Measurements from ENCODE around the gene TSHR. TPM values are rescaled to one million over a fixed set of nuclear protein-coding genes. Genes with fewer than 3 reads are reported as not detected.

The TSHR gene
- total and polyA plus RNA-seq, 2 experiments from 2014 or later, result 0.83 TPM; not detected in 1

- Histone ChIP-seq H3K9me2 (replicated peaks; ENCODE audit: insufficient read depth) (no peaks in the 10 kb centered on the region), H3K79me2 (no peaks in the 10 kb centered on the region), H3K4me3 (no peak overlapping the region), H3K9me3 (ENCODE audit: low read depth) (no peaks in the 10 kb centered on the region), H2AFZ (no peak overlapping the region), H3K36me3 (replicated peaks; ENCODE audit: insufficient read depth, low read depth) (no peaks in the 10 kb centered on the region), H3K27me3 (peaks cover 24% of the 10 kb centered on the region), H3K4me2 (peak overlapping the region; percentile 56), H4K20me1 (ENCODE audit: insufficient read depth, poor library complexity, severe bottlenecking) (no peaks in the 10 kb centered on the region), H3K4me1 (ENCODE audit: insufficient read depth) (no peaks in the 10 kb centered on the region), H3K27ac (no peak overlapping the region)
- peak; percentile 84 for DNase-seq (ENCODE audit: low spot score)
- TF ChIP-seq CTCF (IDR thresholded peaks at IDR 0.05; ENCODE audit: poor library complexity), result peak; percentile 88
- no peak for TF ChIP-seq EZH2 (IDR thresholded peaks at IDR 0.05; ENCODE audit: borderline replicate concordance)
- WGBS (ENCODE audit: low lambda C conversion rate, missing lambda C conversion rate), result 59% methylated on average over 13 of the region's 13 CpGs
Observed at GRCh38 chr14:80996049-80996901, 40.9 kb downstream of the TSHR start.

- no peak for DNase-seq (ENCODE audit: low spot score)
- no peak overlapping the region for H2AFZ ChIP-seq
- 69% methylated on average over 6 of the region's 6 CpGs for WGBS (ENCODE audit: low lambda C conversion rate, missing lambda C conversion rate)
- H3K4me3 ChIP-seq, result no peak overlapping the region
- H3K79me2 ChIP-seq, result no peaks in the 10 kb centered on the region
- H4K20me1 ChIP-seq (ENCODE audit: insufficient read depth, poor library complexity, severe bottlenecking), result no peaks in the 10 kb centered on the region
- no peaks in the 10 kb centered on the region for H3K9me2 ChIP-seq (replicated peaks; ENCODE audit: insufficient read depth)
- TF ChIP-seq EZH2 (IDR thresholded peaks at IDR 0.05; ENCODE audit: borderline replicate concordance), result no peak
- H3K36me3 ChIP-seq (replicated peaks; ENCODE audit: insufficient read depth, low read depth), result no peaks in the 10 kb centered on the region
- no peak overlapping the region for H3K4me2 ChIP-seq
- H3K9me3 ChIP-seq (ENCODE audit: low read depth), result no peaks in the 10 kb centered on the region
- peaks cover 24% of the 10 kb centered on the region for H3K27me3 ChIP-seq
- no peaks in the 10 kb centered on the region for H3K4me1 ChIP-seq (ENCODE audit: insufficient read depth)
- no peak overlapping the region for H3K27ac ChIP-seq
Observed at GRCh38 chr14:81001447-81001846, 46.0 kb downstream of the TSHR start.

- no peak overlapping the region for H2AFZ ChIP-seq
- DNase-seq (ENCODE audit: low spot score), result no peak
- no peak overlapping the region for H3K4me2 ChIP-seq
- no peaks in the 10 kb centered on the region for H3K79me2 ChIP-seq
- no peaks in the 10 kb centered on the region for H3K27me3 ChIP-seq
- H3K9me2 ChIP-seq (replicated peaks; ENCODE audit: insufficient read depth), result no peaks in the 10 kb centered on the region
- H3K36me3 ChIP-seq (replicated peaks; ENCODE audit: insufficient read depth, low read depth), result no peaks in the 10 kb centered on the region
- no peaks in the 10 kb centered on the region for H3K4me1 ChIP-seq (ENCODE audit: insufficient read depth)
- no peaks in the 10 kb centered on the region for H3K9me3 ChIP-seq (ENCODE audit: low read depth)
- WGBS (ENCODE audit: low lambda C conversion rate, missing lambda C conversion rate), result 95% methylated on average over 1 of the region's 1 CpG
- H3K27ac ChIP-seq, result no peak overlapping the region
- no peak overlapping the region for H3K4me3 ChIP-seq
- no peaks in the 10 kb centered on the region for H4K20me1 ChIP-seq (ENCODE audit: insufficient read depth, poor library complexity, severe bottlenecking)
- TF ChIP-seq CTCF (IDR thresholded peaks at IDR 0.05; ENCODE audit: poor library complexity) (no peak), EZH2 (IDR thresholded peaks at IDR 0.05; ENCODE audit: borderline replicate concordance) (no peak), EZH2phosphoT487 (IDR thresholded peaks at IDR 0.05; ENCODE audit: low read depth, severe bottlenecking, unreplicated experiment) (no peak)
Observed at GRCh38 chr14:81004575-81004974, 49.2 kb downstream of the TSHR start.

GRCh38 chr14:81005540-81006228 is 50.3 kb downstream of the TSHR start:
- 86% methylated on average over 8 of the region's 8 CpGs for WGBS (ENCODE audit: low lambda C conversion rate, missing lambda C conversion rate)
- Histone ChIP-seq H3K9me3 (ENCODE audit: low read depth) (no peaks in the 10 kb centered on the region), H3K9me2 (replicated peaks; ENCODE audit: insufficient read depth) (no peaks in the 10 kb centered on the region), H3K27ac (no peak overlapping the region), H3K79me2 (no peaks in the 10 kb centered on the region), H3K4me1 (ENCODE audit: insufficient read depth) (no peaks in the 10 kb centered on the region), H4K20me1 (ENCODE audit: insufficient read depth, poor library complexity, severe bottlenecking) (no peaks in the 10 kb centered on the region), H2AFZ (no peak overlapping the region), H3K4me2 (no peak overlapping the region), H3K4me3 (no peak overlapping the region), H3K36me3 (replicated peaks; ENCODE audit: insufficient read depth, low read depth) (no peaks in the 10 kb centered on the region), H3K27me3 (no peaks in the 10 kb centered on the region)
- no peak for DNase-seq (ENCODE audit: low spot score)
- TF ChIP-seq EZH2 (IDR thresholded peaks at IDR 0.05; ENCODE audit: borderline replicate concordance), result no peak
- no peak for TF ChIP-seq CTCF (IDR thresholded peaks at IDR 0.05; ENCODE audit: poor library complexity)
- TF ChIP-seq EZH2phosphoT487 (IDR thresholded peaks at IDR 0.05; ENCODE audit: low read depth, severe bottlenecking, unreplicated experiment), result no peak
